Endothelial cell (in vitro differentiated cells): ENCODE measurements around the gene C1orf216. TPM values are rescaled to one million over a fixed set of nuclear protein-coding genes. Genes with fewer than 3 reads are reported as not detected.

Experiments
- DNase-seq: peaks from one replicate; pipeline ENCODE4 v3.0.0; 2021; ENCODE audit warnings: low spot score
- H3K27ac Mint-ChIP-seq: one replicate; pipeline ENCODE4 v1.8.0; 2021; ENCODE audit warnings: mixed read lengths, inconsistent platforms; ENCODE audit not compliant: unreplicated experiment
- H3K27me3 Mint-ChIP-seq: one replicate; pipeline ENCODE4 v1.8.0; 2021; ENCODE audit warnings: mild to moderate bottlenecking, moderate library complexity, mixed read lengths, inconsistent platforms; ENCODE audit not compliant: unreplicated experiment
- H3K36me3 Mint-ChIP-seq: one replicate; pipeline ENCODE4 v1.8.0; 2021; ENCODE audit warnings: mild to moderate bottlenecking, low read depth, mixed read lengths, inconsistent platforms; ENCODE audit not compliant: unreplicated experiment
- H3K4me1 Mint-ChIP-seq: one replicate; pipeline ENCODE4 v1.8.0; 2021; ENCODE audit warnings: mild to moderate bottlenecking, mixed read lengths, inconsistent platforms; ENCODE audit not compliant: unreplicated experiment
- H3K4me3 Mint-ChIP-seq: one replicate; pipeline ENCODE4 v1.8.0; 2021; ENCODE audit warnings: mild to moderate bottlenecking, mixed read lengths, inconsistent platforms; ENCODE audit not compliant: unreplicated experiment
- H3K9me3 Mint-ChIP-seq: one replicate; pipeline ENCODE4 v1.8.0; 2021; ENCODE audit warnings: mixed read lengths, inconsistent platforms; ENCODE audit not compliant: unreplicated experiment
- total RNA-seq: library from RNA; stranded (reverse); fragmentation: NEBNext Ultra II Directional; extraction: Animal tissue kit (Norgen Biotek cat#: 25700); gene quantifications from one replicate; pipeline ENCODE4 v1.2.1, GENCODE V29; 2021; ENCODE audit not compliant: unreplicated experiment
- TF ChIP-seq, protein P1 (sequence below): fragments of 200-600 bp; sonication (generic); IDR thresholded peaks from one replicate; pipeline ENCODE4 v1.5.0; 2021; ENCODE audit warnings: antibody characterized with exemption; ENCODE audit not compliant: unreplicated experiment

C1orf216 gene
- total RNA-seq, 1 donor from 2014 or later, result 13.5 TPM

DNA sequence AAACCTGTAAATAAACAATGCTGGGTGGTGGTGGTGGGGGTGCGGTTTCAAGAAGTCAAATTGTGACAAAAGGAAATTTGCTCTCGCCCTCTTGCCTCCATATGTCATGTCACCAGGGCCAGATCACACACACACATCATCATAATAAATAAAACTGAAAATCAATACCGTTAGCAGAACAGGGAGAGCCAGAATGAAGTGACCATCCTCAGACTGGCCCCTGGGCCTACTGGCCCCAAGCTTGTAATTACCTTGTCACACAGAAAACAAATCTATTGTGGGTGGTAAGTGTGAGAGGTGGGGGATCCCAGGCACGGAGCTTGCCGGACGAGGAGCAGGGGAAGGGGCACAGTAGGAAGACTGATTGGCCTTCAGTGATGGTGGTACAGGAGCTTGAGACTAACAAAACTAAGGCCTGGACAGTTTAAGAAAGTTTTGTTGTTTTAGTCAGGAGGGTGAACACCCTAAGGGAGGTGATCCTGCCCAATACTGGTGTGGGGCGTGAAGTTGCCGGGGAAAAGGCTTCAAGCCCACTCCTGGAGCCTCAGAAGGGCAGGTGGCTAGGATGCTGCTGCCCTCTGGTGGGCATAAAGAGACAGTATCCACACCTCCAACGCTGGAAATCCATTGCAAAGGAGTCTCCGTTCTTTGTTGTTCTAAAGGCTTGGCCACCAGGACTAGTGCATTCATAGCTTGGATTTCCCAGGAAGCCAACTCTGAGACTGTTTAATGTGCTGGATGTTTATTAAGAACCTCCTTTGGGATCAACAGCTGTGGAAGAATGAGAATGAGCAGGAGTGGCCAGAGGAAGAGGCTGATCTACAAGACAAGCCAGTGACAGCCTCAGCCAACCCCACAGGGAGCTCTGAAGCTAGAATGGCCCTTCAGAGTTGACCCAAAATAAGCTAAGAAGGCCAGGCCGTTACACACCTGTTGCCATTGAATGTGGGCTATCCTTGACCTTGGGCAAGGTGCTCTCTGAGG is 8.1 kb upstream of the C1orf216 start:
- peak; percentile 55 for DNase-seq
- H3K27ac Mint-ChIP-seq, result no peak overlapping the region
- no peaks in the 10 kb centered on the region for H3K9me3 Mint-ChIP-seq
- TF ChIP-seq, protein P1, sequence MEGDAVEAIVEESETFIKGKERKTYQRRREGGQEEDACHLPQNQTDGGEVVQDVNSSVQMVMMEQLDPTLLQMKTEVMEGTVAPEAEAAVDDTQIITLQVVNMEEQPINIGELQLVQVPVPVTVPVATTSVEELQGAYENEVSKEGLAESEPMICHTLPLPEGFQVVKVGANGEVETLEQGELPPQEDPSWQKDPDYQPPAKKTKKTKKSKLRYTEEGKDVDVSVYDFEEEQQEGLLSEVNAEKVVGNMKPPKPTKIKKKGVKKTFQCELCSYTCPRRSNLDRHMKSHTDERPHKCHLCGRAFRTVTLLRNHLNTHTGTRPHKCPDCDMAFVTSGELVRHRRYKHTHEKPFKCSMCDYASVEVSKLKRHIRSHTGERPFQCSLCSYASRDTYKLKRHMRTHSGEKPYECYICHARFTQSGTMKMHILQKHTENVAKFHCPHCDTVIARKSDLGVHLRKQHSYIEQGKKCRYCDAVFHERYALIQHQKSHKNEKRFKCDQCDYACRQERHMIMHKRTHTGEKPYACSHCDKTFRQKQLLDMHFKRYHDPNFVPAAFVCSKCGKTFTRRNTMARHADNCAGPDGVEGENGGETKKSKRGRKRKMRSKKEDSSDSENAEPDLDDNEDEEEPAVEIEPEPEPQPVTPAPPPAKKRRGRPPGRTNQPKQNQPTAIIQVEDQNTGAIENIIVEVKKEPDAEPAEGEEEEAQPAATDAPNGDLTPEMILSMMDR, result peak; percentile 73
- H3K4me3 Mint-ChIP-seq, result no peak overlapping the region
- peaks cover 6% of the 10 kb centered on the region for H3K27me3 Mint-ChIP-seq
- H3K36me3 Mint-ChIP-seq, result no peaks in the 10 kb centered on the region
- H3K4me1 Mint-ChIP-seq, result peaks cover 3% of the 10 kb centered on the region

DNA sequence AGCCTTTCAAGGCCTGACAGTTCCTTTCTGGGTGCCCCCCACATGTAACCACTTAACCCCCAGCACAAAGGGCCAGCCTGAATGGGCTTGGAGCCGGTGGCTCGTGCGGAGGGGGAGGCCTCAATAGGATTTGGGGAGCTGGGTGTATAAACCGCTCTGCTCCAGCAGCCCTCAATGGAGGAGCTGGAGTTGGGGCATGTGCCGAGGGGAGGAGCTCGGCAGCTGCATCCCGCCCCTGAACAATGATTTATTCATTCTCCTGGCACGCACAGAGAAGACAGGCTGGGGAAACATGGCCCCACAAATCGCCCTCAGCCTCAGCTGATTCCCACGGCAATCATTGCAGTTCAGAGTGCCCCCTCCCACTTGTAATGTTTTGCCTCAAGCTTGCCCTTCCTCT is 6.9 kb upstream of the C1orf216 start:
- H3K4me1 Mint-ChIP-seq, result peaks cover 3% of the 10 kb centered on the region
- H3K27ac Mint-ChIP-seq, result no peak overlapping the region
- TF ChIP-seq, protein P1, result no peak
- H3K27me3 Mint-ChIP-seq, result peaks cover 5% of the 10 kb centered on the region
- no peak for DNase-seq
- no peak overlapping the region for H3K4me3 Mint-ChIP-seq
- H3K36me3 Mint-ChIP-seq, result no peaks in the 10 kb centered on the region
- no peaks in the 10 kb centered on the region for H3K9me3 Mint-ChIP-seq

DNA sequence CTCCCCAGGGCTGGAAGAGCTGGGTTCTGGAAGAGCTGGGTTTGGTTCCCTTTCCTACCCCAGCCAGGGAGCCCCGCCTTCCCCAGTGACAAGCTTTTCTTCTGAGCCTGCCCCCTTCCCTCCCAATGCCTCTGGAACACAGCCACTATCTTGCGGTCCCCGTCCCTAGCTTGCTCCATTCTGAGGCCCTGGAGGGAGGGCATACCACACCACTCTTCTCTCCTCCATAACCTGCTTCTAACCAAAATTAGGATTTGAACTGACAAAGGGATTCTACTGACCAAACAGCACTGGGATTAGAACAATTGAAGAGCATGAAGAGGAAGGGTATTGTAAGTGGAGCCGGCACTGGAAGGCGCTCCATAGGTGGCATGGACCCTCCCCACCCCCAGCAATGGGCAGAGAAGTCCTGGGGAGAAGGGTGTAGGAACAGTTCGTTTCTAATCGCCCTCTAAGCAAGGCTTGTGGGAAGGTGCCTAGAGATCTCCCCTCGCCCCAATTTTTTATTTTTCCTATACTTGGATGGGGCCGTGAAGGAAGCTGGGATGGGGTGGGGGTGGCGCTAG is 690 bp downstream of the C1orf216 start:
- TF ChIP-seq, protein P1, result no peak
- DNase-seq, result peak; percentile 20
- H3K27ac Mint-ChIP-seq, result no peak overlapping the region
- H3K36me3 Mint-ChIP-seq, result peaks cover 19% of the 10 kb centered on the region
- peaks cover 24% of the 10 kb centered on the region for H3K4me1 Mint-ChIP-seq
- H3K9me3 Mint-ChIP-seq, result no peaks in the 10 kb centered on the region
- peaks cover 10% of the 10 kb centered on the region for H3K27me3 Mint-ChIP-seq
- H3K4me3 Mint-ChIP-seq, result peak overlapping the region; percentile 92

DNA sequence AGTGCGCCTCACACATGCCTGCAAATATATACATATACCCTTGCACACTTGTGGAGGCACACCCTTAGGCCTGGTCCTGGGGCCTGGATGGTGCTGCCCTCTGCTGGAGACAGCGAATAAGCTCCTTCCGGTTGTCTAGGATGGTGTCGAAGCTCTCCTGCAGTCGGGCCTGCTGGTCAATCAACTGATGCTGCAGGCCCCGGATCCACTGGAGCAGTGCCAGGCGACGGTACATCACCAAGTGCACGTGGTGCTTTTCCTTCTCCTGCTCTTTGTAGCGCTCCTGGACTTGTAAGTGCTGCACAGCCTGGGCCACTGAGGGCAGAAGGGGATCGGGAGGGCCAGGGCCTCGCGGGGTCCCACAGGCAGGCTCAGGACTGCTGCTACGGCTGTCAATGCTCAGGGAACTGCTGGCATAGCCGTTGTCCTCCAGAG is 3.1 kb downstream of the C1orf216 start:
- H3K4me3 Mint-ChIP-seq, result peak overlapping the region; percentile 37
- TF ChIP-seq, protein P1, result peak; percentile 72
- no peak overlapping the region for H3K27ac Mint-ChIP-seq

More for the DNA sequence above, 3.1 kb downstream of the C1orf216 start:
- Mint-ChIP-seq H3K36me3 (peaks cover 19% of the 10 kb centered on the region), H3K27me3 (peaks cover 10% of the 10 kb centered on the region), H3K9me3 (no peaks in the 10 kb centered on the region), H3K4me1 (peaks cover 24% of the 10 kb centered on the region)
- peak; percentile 75 for DNase-seq
